OCI-LY7 (cell line): ENCODE results near the gene ADGRD2. TPM values are rescaled to one million over a fixed set of nuclear protein-coding genes. Genes with fewer than 3 reads are reported as not detected.

Experiments
- BruUV-seq: library from RNA; stranded (reverse); fragments of 400-500 nt; replicated peaks from 2 replicates; lab custom pipeline; 2021; lab: Mats Ljungman, UMichigan
- CTCF ChIA-PET: fragments of 300-600 bp; sonication (Branson Sonifier 250); formaldehyde crosslinking; loops from one replicate; lab custom pipeline; 2022; ENCODE audit warnings: antibody characterized with exemption; ENCODE audit not compliant: unreplicated experiment; lab: Charles Lee
- POLR2A ChIA-PET: fragments of 300-600 bp; sonication (Branson Sonifier 250); formaldehyde crosslinking; loops from one replicate; lab custom pipeline; 2022; ENCODE audit warnings: antibody characterized with exemption; lab: Charles Lee
- DNase-seq: peaks from one replicate; pipeline ENCODE4 v3.0.0-alpha.2; 2015; ENCODE audit warnings: low spot score
- H2AFZ ChIP-seq: fragments of 200-600 bp; sonication (generic), shearing (Covaris generic); 2 replicates; pipeline ENCODE4 v1.6.1; 2014; ENCODE audit warnings: mild to moderate bottlenecking, antibody characterized with exemption, low read length, moderate library complexity
- H3K27ac ChIP-seq: fragments of 200-600 bp; sonication (generic); 2 replicates; pipeline ENCODE4 v1.5.1; 2014; ENCODE audit warnings: mixed run types, low read depth, mild to moderate bottlenecking, moderate library complexity, low read length, inconsistent platforms; ENCODE audit not compliant: poor library complexity, severe bottlenecking
- H3K36me3 ChIP-seq: fragments of 200-600 bp; sonication (generic); 2 replicates; pipeline ENCODE4 v1.6.1; 2014; ENCODE audit warnings: mild to moderate bottlenecking, antibody characterized with exemption, low read length, moderate library complexity, mixed read lengths; ENCODE audit not compliant: insufficient read depth
- H3K4me1 ChIP-seq: fragments of 200-600 bp; sonication (generic); 2 replicates; pipeline ENCODE4 v1.5.1; 2014; ENCODE audit warnings: mild to moderate bottlenecking, low read length; ENCODE audit not compliant: insufficient read depth, poor library complexity, severe bottlenecking
- H3K4me2 ChIP-seq: fragments of 200-600 bp; sonication (generic); 2 replicates; pipeline ENCODE4 v1.6.1; 2014; ENCODE audit warnings: mild to moderate bottlenecking, low read length
- H3K4me3 ChIP-seq: fragments of 200-600 bp; sonication (generic); 2 replicates; pipeline ENCODE4 v1.5.1; 2014; ENCODE audit warnings: mild to moderate bottlenecking, low read depth, low read length; ENCODE audit not compliant: poor library complexity, severe bottlenecking
- H3K79me2 ChIP-seq: fragments of 200-600 bp; sonication (generic); 2 replicates; pipeline ENCODE4 v1.6.1; 2016; ENCODE audit warnings: low read depth, mild to moderate bottlenecking, low read length, moderate library complexity, mixed read lengths; ENCODE audit not compliant: insufficient read depth
- H3K9me2 ChIP-seq: fragments of 200-600 bp; sonication (generic); 2 replicates; pipeline ENCODE4 v1.6.1; 2016; ENCODE audit warnings: mild to moderate bottlenecking, low read length, mixed read lengths; ENCODE audit not compliant: insufficient read depth
- H3K9me3 ChIP-seq: fragments of 200-600 bp; sonication (generic); 2 replicates; pipeline ENCODE4 v1.6.1; 2014; ENCODE audit warnings: mild to moderate bottlenecking, mixed run types, low read length, mixed read lengths
- H4K20me1 ChIP-seq: fragments of 200-600 bp; sonication (generic); 2 replicates; pipeline ENCODE4 v1.6.1; 2014; ENCODE audit warnings: mild to moderate bottlenecking, antibody characterized with exemption, low read length, moderate library complexity, mixed read lengths; ENCODE audit not compliant: insufficient read depth
- CTCF ChIP-seq: fragments of 200-600 bp; sonication (generic); conservative IDR thresholded peaks from 2 replicates; pipeline ENCODE4 v1.5.1; 2014; ENCODE audit warnings: mild to moderate bottlenecking, antibody characterized with exemption, low read length, moderate library complexity, mixed read lengths
- EZH2phosphoT487 ChIP-seq: fragments of 200-600 bp; sonication (generic); IDR thresholded peaks from 2 replicates; pipeline ENCODE4 v1.6.1; 2018; ENCODE audit warnings: low read depth, borderline replicate concordance, mild to moderate bottlenecking, mixed run types, antibody characterized with exemption, low read length, moderate library complexity, mixed read lengths
- intact Hi-C: fragments of 100-400 bp; cut with micrococcal nuclease; formaldehyde crosslinking; loops from one replicate; pipeline ENCODE4 v1.10.0; 2022; ENCODE audit not compliant: unreplicated experiment
- total RNA-seq, 2 experiments: library from RNA; depleted of rRNA in 1 of 2; stranded (reverse); fragments of >200 nt in 1 of 2; shearing (Covaris generic) in 1 of 2; gene quantifications; 2 replicates each; pipeline ENCODE4 v1.2.3, GENCODE V29; 2014 to 2022

Gene ADGRD2
- total RNA-seq, 2 experiments from 2014 or later: not detected

DNA sequence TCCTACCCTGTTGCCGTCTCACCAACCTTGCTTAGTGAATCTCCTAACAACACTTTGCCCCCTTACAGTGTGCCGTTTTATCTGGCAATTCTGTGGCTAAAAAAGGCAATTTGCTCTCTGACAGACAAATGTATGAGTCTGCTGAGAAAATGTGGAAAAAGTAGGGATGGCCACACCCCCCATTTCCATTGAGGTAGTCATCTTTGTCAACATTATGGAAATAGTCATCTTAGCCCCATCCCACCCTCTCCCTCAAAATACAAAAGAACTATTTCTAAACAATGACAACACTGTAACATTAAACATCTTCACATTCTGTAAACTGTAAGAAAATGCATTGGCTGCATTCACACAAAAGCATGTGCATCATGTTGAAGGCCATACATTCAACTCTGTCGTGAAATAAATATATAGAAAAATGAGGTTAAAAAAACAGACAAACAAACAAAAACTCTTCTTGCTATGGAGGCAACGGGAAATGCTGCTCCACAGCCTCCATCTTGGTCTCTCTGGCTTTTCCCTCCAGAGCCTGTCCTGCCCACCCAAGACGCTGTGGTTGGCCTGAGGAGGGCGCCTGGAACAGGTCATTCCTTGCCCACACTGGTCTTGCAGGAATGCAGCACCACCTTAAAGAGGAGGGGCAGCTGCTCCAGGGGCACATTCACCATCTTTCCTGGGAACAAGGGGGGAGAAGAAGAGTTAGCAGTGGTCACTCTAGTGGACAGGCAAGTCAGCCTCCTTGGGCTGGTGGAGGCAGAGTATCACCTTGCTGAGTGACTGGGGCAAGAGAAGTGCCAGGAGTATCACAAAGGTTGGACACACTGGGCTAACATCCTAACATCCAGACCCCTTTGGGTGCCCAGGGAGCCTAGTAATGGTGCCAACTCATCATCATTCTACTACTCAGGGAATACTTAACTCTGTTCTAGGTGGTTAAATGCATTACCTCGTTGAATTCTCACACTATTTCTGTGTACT, 72.2 kb downstream of the ADGRD2 start:
- no peaks in the 10 kb centered on the region for H3K4me1 ChIP-seq
- no peaks in the 10 kb centered on the region for H4K20me1 ChIP-seq
- H3K9me2 ChIP-seq: no peaks in the 10 kb centered on the region
- no peak overlapping the region for H2AFZ ChIP-seq
- peaks cover 28% of the 10 kb centered on the region for H3K36me3 ChIP-seq
- H3K4me2 ChIP-seq: no peak overlapping the region
- H3K9me3 ChIP-seq: no peaks in the 10 kb centered on the region
- H3K27ac ChIP-seq: no peak overlapping the region
- BruUV-seq: no TSS peak
- ChIA-PET POLR2A (interaction anchor here (0.7 to 1.2 kb wide), 2 partner anchors 8 to 1185 kb away, joined by 3 read pairs; no protein-coding TSS in a partner anchor), CTCF (no interaction called here)
- no peak for DNase-seq
- no peak overlapping the region for H3K4me3 ChIP-seq
- peak; percentile 32; the same call in 1 of the 2 replicates for TF ChIP-seq CTCF
- no peak for TF ChIP-seq EZH2phosphoT487
- intact Hi-C loops: no loop called here
- no peaks in the 10 kb centered on the region for H3K79me2 ChIP-seq

- DNase-seq: no peak
- no peak overlapping the region for H2AFZ ChIP-seq
- POLR2A ChIA-PET: no interaction called here
- no peaks in the 10 kb centered on the region for H3K4me1 ChIP-seq
- CTCF ChIA-PET: no interaction called here
- no TSS peak for BruUV-seq
- no peaks in the 10 kb centered on the region for H3K9me3 ChIP-seq
- H3K27ac ChIP-seq: no peak overlapping the region
- no peak overlapping the region for H3K4me2 ChIP-seq
- no peaks in the 10 kb centered on the region for H3K9me2 ChIP-seq
- H3K79me2 ChIP-seq: no peaks in the 10 kb centered on the region
- TF ChIP-seq EZH2phosphoT487: no peak
- no peak for TF ChIP-seq CTCF
- no peaks in the 10 kb centered on the region for H4K20me1 ChIP-seq
- no peak overlapping the region for H3K4me3 ChIP-seq
- peaks cover 24% of the 10 kb centered on the region for H3K36me3 ChIP-seq
- intact Hi-C loops: no loop called here
Measured at GRCh38 chr9:124526174-124526573, 75.9 kb downstream of the ADGRD2 start.

DNA sequence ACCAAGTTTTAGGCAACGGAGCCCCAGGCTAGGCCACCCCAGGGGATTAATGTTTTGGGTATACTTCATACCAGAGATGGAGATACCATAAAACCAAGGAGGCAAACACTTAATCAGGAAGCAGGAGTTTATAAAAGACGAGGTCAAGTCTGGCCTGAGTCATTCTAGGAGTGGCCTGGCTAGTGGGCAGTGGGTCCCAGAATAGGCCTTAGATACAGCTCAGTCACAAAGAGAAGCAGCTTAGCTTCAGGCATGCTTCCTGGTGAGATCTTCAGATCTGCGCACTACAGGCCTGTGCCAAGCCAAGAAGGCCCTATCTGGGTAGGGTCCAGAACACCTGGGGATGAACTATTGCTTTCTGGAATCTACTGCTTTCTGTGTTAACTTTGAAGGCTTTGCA, 77.5 kb downstream of the ADGRD2 start:
- ChIA-PET POLR2A (no interaction called here), CTCF (no interaction called here)
- intact Hi-C loops: no loop called here
- H3K4me2 ChIP-seq: no peak overlapping the region
- DNase-seq: no peak
- H3K9me2 ChIP-seq: no peaks in the 10 kb centered on the region
- no peaks in the 10 kb centered on the region for H3K9me3 ChIP-seq
- H3K27ac ChIP-seq: no peak overlapping the region
- H3K36me3 ChIP-seq: peaks cover 22% of the 10 kb centered on the region; the same call in 1 of the 2 replicates
- BruUV-seq: no TSS peak
- TF ChIP-seq CTCF (no peak), EZH2phosphoT487 (no peak)
- H2AFZ ChIP-seq: no peak overlapping the region
- no peak overlapping the region for H3K4me3 ChIP-seq
- no peaks in the 10 kb centered on the region for H3K79me2 ChIP-seq
- no peaks in the 10 kb centered on the region for H3K4me1 ChIP-seq
- no peaks in the 10 kb centered on the region for H4K20me1 ChIP-seq
